ENCODE measurements around the gene EZH1. TPM values are rescaled to one million over a fixed set of nuclear protein-coding genes. Genes with fewer than 3 reads are reported as not detected.

EZH1 gene
- total RNA-seq, 1 experiment from 2014 or later = 17.7 TPM

- ChIA-PET CTCF (no interaction called here), POLR2A (no interaction called here)
- in situ Hi-C loops (cut with HindIII; ENCODE audit: low pct_unique_long_range_greater_than_20kb, low sequenced_read_pairs) = no loop called here
- H3K4me1 ChIP-seq (ENCODE audit: control insufficient read depth, insufficient read depth, low read length) = no peaks in the 10 kb centered on the region
- H3K36me3 ChIP-seq (ENCODE audit: control insufficient read depth, insufficient read depth, low read length) = no peaks in the 10 kb centered on the region
- DNase-seq (ENCODE audit: low read depth, low spot score) = no peak
- TF ChIP-seq CTCF (IDR thresholded peaks at IDR 0.05) (no peak), TCF7L2 (IDR thresholded peaks at IDR 0.05; ENCODE audit: low read depth, low read length) (no peak), POLR2AphosphoS5 (IDR thresholded peaks at IDR 0.05; ENCODE audit: low read depth, low read length) (no peak), SIN3A (IDR thresholded peaks at IDR 0.05; ENCODE audit: borderline replicate concordance, insufficient read depth, low read depth, low read length) (no peak), REST (IDR thresholded peaks at IDR 0.05; ENCODE audit: insufficient read depth in 1 of 2, low read depth in 2 of 2, low read length in 1 of 2) (no peak)
- intact Hi-C loops (cut with micrococcal nuclease; ENCODE audit: unreplicated experiment) = no loop called here
- no peaks in the 10 kb centered on the region for H3K27me3 ChIP-seq (ENCODE audit: control insufficient read depth, insufficient read depth, low read length)
- H3K27ac ChIP-seq (ENCODE audit: low read length) = no peak overlapping the region
- no TSS peak for BruUV-seq (replicated peaks)
- no peaks in the 10 kb centered on the region for H3K9me3 ChIP-seq (ENCODE audit: control insufficient read depth, insufficient read depth, low read depth, low read length)
- no peak for ATAC-seq
- H3K4me3 ChIP-seq (ENCODE audit: low read depth in 2 of 2, low read length in 2 of 2) = no peak overlapping the region
These were observed 44.1 kb downstream of the EZH1 start for GRCh38 chr17:42700586-42701289.

GRCh38 chr17:42699415-42699740, 45.5 kb downstream of the EZH1 start:
- TF ChIP-seq POLR2AphosphoS5 (IDR thresholded peaks at IDR 0.05; ENCODE audit: low read depth, low read length) (no peak), CTCF (IDR thresholded peaks at IDR 0.05) (no peak), REST (IDR thresholded peaks at IDR 0.05; ENCODE audit: insufficient read depth in 1 of 2, low read depth in 2 of 2, low read length in 1 of 2) (no peak), TCF7L2 (IDR thresholded peaks at IDR 0.05; ENCODE audit: low read depth, low read length) (no peak), SIN3A (IDR thresholded peaks at IDR 0.05; ENCODE audit: borderline replicate concordance, insufficient read depth, low read depth, low read length) (no peak)
- Histone ChIP-seq H3K27me3 (ENCODE audit: control insufficient read depth, insufficient read depth, low read length) (no peaks in the 10 kb centered on the region), H3K9me3 (ENCODE audit: control insufficient read depth, insufficient read depth, low read depth, low read length) (no peaks in the 10 kb centered on the region), H3K4me3 (ENCODE audit: low read depth in 2 of 2, low read length in 2 of 2) (no peak overlapping the region), H3K27ac (ENCODE audit: low read length) (no peak overlapping the region), H3K4me1 (ENCODE audit: control insufficient read depth, insufficient read depth, low read length) (no peaks in the 10 kb centered on the region), H3K36me3 (ENCODE audit: control insufficient read depth, insufficient read depth, low read length) (no peaks in the 10 kb centered on the region)
- POLR2A ChIA-PET = no interaction called here
- in situ Hi-C loops (cut with HindIII; ENCODE audit: low pct_unique_long_range_greater_than_20kb, low sequenced_read_pairs) = no loop called here
- ATAC-seq (no peak), DNase-seq (ENCODE audit: low read depth, low spot score) (no peak)
- CTCF ChIA-PET = no interaction called here
- BruUV-seq (replicated peaks) = no TSS peak
- intact Hi-C loops (cut with micrococcal nuclease; ENCODE audit: unreplicated experiment) = no loop called here
